ENCODE data around the gene FOXO3.
"Not testable (repeated sequence)": the region's sequence is repeated elsewhere in the genome, so short reads cannot be mapped to it uniquely, and the experiment has no call there.

The FOXO3 gene

GRCh38 chr6:108655806-108656651 lies 95.3 kb downstream of the FOXO3 start:
- peaks cover 4% of the 10 kb centered on the region for H3K36me3 Mint-ChIP-seq (ENCODE audit: low read depth)
- H3K4me1 Mint-ChIP-seq = peaks cover 68% of the 10 kb centered on the region
- no peaks in the 10 kb centered on the region for H3K27me3 Mint-ChIP-seq (ENCODE audit: low read depth, poor library complexity)
- H3K4me3 Mint-ChIP-seq = peak overlapping the region; percentile 38
- TF ChIP-seq CTCF (IDR thresholded peaks at IDR 0.05) = no peak
- no peaks in the 10 kb centered on the region for H3K9me3 Mint-ChIP-seq
- H3K27ac Mint-ChIP-seq = peak overlapping the region; percentile 95
- DNase-seq = no peak

GRCh38 chr6:108656836-108657235 lies 96.1 kb downstream of the FOXO3 start:
- H3K9me3 Mint-ChIP-seq = no peaks in the 10 kb centered on the region
- H3K36me3 Mint-ChIP-seq (ENCODE audit: low read depth) = peaks cover 4% of the 10 kb centered on the region
- H3K27me3 Mint-ChIP-seq (ENCODE audit: low read depth, poor library complexity) = no peaks in the 10 kb centered on the region
- no peak for TF ChIP-seq CTCF (IDR thresholded peaks at IDR 0.05)
- DNase-seq = no peak
- no peak overlapping the region for H3K4me3 Mint-ChIP-seq
- H3K27ac Mint-ChIP-seq = no peak overlapping the region
- H3K4me1 Mint-ChIP-seq = peaks cover 65% of the 10 kb centered on the region

GRCh38 chr6:108658174-108658573 lies 97.5 kb downstream of the FOXO3 start:
- Mint-ChIP-seq H3K4me1 (peaks cover 71% of the 10 kb centered on the region), H3K27ac (peak overlapping the region; percentile 9), H3K36me3 (ENCODE audit: low read depth) (peaks cover 7% of the 10 kb centered on the region), H3K9me3 (no peaks in the 10 kb centered on the region), H3K27me3 (ENCODE audit: low read depth, poor library complexity) (no peaks in the 10 kb centered on the region), H3K4me3 (no peak overlapping the region)
- no peak for DNase-seq
- no peak for TF ChIP-seq CTCF (IDR thresholded peaks at IDR 0.05)

- H3K27ac Mint-ChIP-seq; DNase-seq; H3K9me3 Mint-ChIP-seq; H3K27me3 Mint-ChIP-seq (ENCODE audit: low read depth, poor library complexity); H3K4me3 Mint-ChIP-seq: not testable (repeated sequence)
- H3K36me3 Mint-ChIP-seq (ENCODE audit: low read depth) = peaks cover 12% of the 10 kb centered on the region
- H3K4me1 Mint-ChIP-seq = peaks cover 67% of the 10 kb centered on the region
Observed at GRCh38 chr6:108658785-108659184, 98.1 kb downstream of the FOXO3 start.

GRCh38 chr6:108660251-108660650 lies 99.5 kb downstream of the FOXO3 start:
- H3K27ac Mint-ChIP-seq = no peak overlapping the region
- no peaks in the 10 kb centered on the region for H3K9me3 Mint-ChIP-seq
- peaks cover 59% of the 10 kb centered on the region for H3K4me1 Mint-ChIP-seq
- no peaks in the 10 kb centered on the region for H3K27me3 Mint-ChIP-seq (ENCODE audit: low read depth, poor library complexity)
- no peak for DNase-seq
- no peak overlapping the region for H3K4me3 Mint-ChIP-seq
- peaks cover 23% of the 10 kb centered on the region for H3K36me3 Mint-ChIP-seq (ENCODE audit: low read depth)
- TF ChIP-seq CTCF (IDR thresholded peaks at IDR 0.05) = no peak

- Mint-ChIP-seq H3K27me3 (ENCODE audit: low read depth, poor library complexity) (no peaks in the 10 kb centered on the region), H3K27ac (no peak overlapping the region), H3K4me1 (peaks cover 54% of the 10 kb centered on the region), H3K36me3 (ENCODE audit: low read depth) (peaks cover 31% of the 10 kb centered on the region), H3K9me3 (no peaks in the 10 kb centered on the region), H3K4me3 (no peak overlapping the region)
- no peak for DNase-seq
- TF ChIP-seq CTCF (IDR thresholded peaks at IDR 0.05) = no peak
Observed at GRCh38 chr6:108661430-108661829, 100.7 kb downstream of the FOXO3 start.

All from nephron progenitor cell (in vitro differentiated cells).